HEK293T (cell line): ENCODE results near the gene ZNF710.

Experiments
- CTCF ChIA-PET: fragments of 350-600 bp; formaldehyde crosslinking; extraction: SDS; loops from one replicate; lab custom pipeline; 2021; ENCODE audit warnings: antibody characterized with exemption, inconsistent platforms; lab: Yijun Ruan, JAX
- POLR2A ChIA-PET: fragments of 350-600 bp; formaldehyde crosslinking; extraction: SDS; loops from one replicate; lab custom pipeline; 2020; ENCODE audit warnings: antibody characterized with exemption, inconsistent platforms; lab: Yijun Ruan, JAX
- DNase-seq: peaks from one replicate; pipeline ENCODE4 v3.0.0; 2012; ENCODE audit warnings: mixed read lengths; ENCODE audit errors: extremely low spot score
- ARNT ChIP-seq: fragments of 450-650 bp; IDR thresholded peaks from 2 replicates; pipeline ENCODE4 v1.6.1; 2017; ENCODE audit warnings: mild to moderate bottlenecking
- BHLHE40 ChIP-seq: fragments of 450-650 bp; IDR thresholded peaks from 2 replicates; pipeline ENCODE4 v1.6.1; 2016; ENCODE audit warnings: mild to moderate bottlenecking, moderate library complexity, borderline replicate concordance
- CTBP1 ChIP-seq: fragments of 450-650 bp; IDR thresholded peaks from 2 replicates; pipeline ENCODE4 v1.6.1; 2016; ENCODE audit warnings: borderline replicate concordance
- ELF4 ChIP-seq: fragments of 450-650 bp; IDR thresholded peaks from 2 replicates; pipeline ENCODE4 v1.6.1; 2017; ENCODE audit warnings: antibody characterized with exemption
- FOXA1 ChIP-seq: fragments of 450-650 bp; IDR thresholded peaks from 2 replicates; pipeline ENCODE4 v1.6.1; 2016; ENCODE audit warnings: mild to moderate bottlenecking
- FOXK2 ChIP-seq: fragments of 450-650 bp; IDR thresholded peaks from 2 replicates; pipeline ENCODE4 v1.6.1; 2016; ENCODE audit warnings: mild to moderate bottlenecking
- FOXM1 ChIP-seq: fragments of 450-650 bp; IDR thresholded peaks from 2 replicates; pipeline ENCODE4 v1.6.1; 2017; ENCODE audit warnings: mild to moderate bottlenecking, borderline replicate concordance
- HDGF ChIP-seq: fragments of 450-650 bp; IDR thresholded peaks from 2 replicates; pipeline ENCODE4 v1.6.1; 2017; ENCODE audit warnings: antibody characterized with exemption, borderline replicate concordance
- L3MBTL2 ChIP-seq: fragments of 450-650 bp; conservative IDR thresholded peaks from 2 replicates; pipeline ENCODE4 v1.6.1; 2016; ENCODE audit warnings: mild to moderate bottlenecking
- LEF1 ChIP-seq: fragments of 450-650 bp; IDR thresholded peaks from 2 replicates; pipeline ENCODE4 v1.6.1; 2017; ENCODE audit warnings: mild to moderate bottlenecking, borderline replicate concordance
- NFRKB ChIP-seq: fragments of 450-650 bp; IDR thresholded peaks from 2 replicates; pipeline ENCODE4 v1.6.1; 2016; ENCODE audit warnings: mild to moderate bottlenecking, moderate library complexity
- SP1 ChIP-seq: fragments of 450-650 bp; IDR thresholded peaks from 2 replicates; pipeline ENCODE4 v1.6.1; 2017
- SUZ12 ChIP-seq: fragments of 450-650 bp; IDR thresholded peaks from 2 replicates; pipeline ENCODE4 v1.6.1; 2016; ENCODE audit warnings: mild to moderate bottlenecking
- TARDBP ChIP-seq: fragments of 450-650 bp; IDR thresholded peaks from 2 replicates; pipeline ENCODE4 v1.6.1; 2016
- ZNF384 ChIP-seq: fragments of 450-650 bp; IDR thresholded peaks from 2 replicates; pipeline ENCODE4 v1.6.1; 2016
- TF ChIP-seq, protein P1 (sequence below): fragments of 450-650 bp; IDR thresholded peaks from 2 replicates; pipeline ENCODE4 v1.6.1; 2016

Gene ZNF710

DNA sequence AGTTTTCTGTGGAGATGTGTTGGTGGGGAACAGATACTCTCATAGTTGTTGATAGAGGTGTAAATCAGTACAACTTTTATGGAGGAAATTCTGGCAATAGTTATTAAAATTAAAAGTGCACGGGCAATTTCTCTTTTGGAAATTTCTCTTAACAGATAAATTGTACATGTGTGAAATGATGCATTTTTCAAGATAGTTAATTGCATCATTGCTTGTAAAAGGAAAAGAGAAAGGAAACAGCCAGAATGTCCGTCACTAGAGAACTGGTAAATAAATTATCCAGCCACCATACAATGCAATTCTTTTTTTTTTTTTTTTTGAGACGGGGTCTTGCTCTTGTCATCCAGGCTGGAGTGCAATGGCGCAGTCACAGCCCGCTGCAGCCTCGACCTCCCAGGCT lies 14.2 kb downstream of the ZNF710 start:
- DNase-seq: no peak
- TF ChIP-seq ZNF384 (no peak), BHLHE40 (no peak), ARNT (no peak), SUZ12 (no peak)
- ChIA-PET POLR2A (no interaction called here), CTCF (no interaction called here)

- ChIA-PET POLR2A (no interaction called here), CTCF (no interaction called here)
Measured at GRCh38 chr15:90015749-90016148, 14.6 kb downstream of the ZNF710 start.

DNA sequence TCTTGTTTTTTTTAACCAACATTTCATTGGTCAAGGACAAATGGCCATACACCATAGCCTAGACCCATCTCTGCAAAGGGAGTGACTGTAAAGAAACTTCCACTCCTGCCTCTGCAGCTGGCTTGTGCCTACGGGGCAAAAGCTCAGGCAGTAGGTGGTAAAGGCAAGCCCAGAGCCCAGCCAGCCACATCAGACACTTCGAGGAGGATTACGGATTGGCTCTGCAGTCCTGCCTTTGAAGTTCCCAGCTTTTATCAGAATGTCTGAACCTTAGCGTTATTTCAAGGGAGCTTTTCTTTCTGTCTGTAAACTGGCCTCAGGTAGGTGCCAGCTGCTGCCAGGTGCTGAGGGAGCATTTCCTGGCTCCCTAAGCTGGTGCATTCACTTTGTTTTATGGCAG lies 15.6 kb downstream of the ZNF710 start:
- ChIA-PET CTCF (no interaction called here), POLR2A (interaction anchor here (0.7 to 1.6 kb wide), 2 partner anchors 10 to 86 kb away, joined by 3 to 5 read pairs; partner anchors contain the start of gene IDH2)
- no peak for DNase-seq
- TF ChIP-seq CTBP1 (no peak), BHLHE40 (no peak), ELF4 (no peak), L3MBTL2 (no peak), SUZ12 (no peak), ZNF384 (no peak), ARNT (no peak), FOXA1 (no peak), NFRKB (no peak), SP1 (no peak), FOXM1 (no peak), FOXK2 (no peak), HDGF (no peak), LEF1 (no peak), TARDBP (no peak)
- TF ChIP-seq, protein P1, sequence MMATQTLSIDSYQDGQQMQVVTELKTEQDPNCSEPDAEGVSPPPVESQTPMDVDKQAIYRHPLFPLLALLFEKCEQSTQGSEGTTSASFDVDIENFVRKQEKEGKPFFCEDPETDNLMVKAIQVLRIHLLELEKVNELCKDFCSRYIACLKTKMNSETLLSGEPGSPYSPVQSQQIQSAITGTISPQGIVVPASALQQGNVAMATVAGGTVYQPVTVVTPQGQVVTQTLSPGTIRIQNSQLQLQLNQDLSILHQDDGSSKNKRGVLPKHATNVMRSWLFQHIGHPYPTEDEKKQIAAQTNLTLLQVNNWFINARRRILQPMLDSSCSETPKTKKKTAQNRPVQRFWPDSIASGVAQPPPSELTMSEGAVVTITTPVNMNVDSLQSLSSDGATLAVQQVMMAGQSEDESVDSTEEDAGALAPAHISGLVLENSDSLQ: no peak

More at GRCh38 chr15:90015749-90016148, 14.6 kb downstream of the ZNF710 start:
- TF ChIP-seq FOXK2 (no peak), HDGF (no peak), FOXM1 (no peak), ARNT (no peak), L3MBTL2 (no peak), SP1 (no peak), LEF1 (no peak), TARDBP (no peak), NFRKB (no peak), FOXA1 (no peak), SUZ12 (no peak), BHLHE40 (no peak), ELF4 (no peak), ZNF384 (no peak), CTBP1 (no peak)
- TF ChIP-seq, protein P1: no peak
- no peak for DNase-seq

- no peak for DNase-seq
- ChIA-PET POLR2A (no interaction called here), CTCF (no interaction called here)
- TF ChIP-seq L3MBTL2 (no peak), BHLHE40 (no peak), SP1 (no peak), TARDBP (no peak), LEF1 (no peak)
Measured at GRCh38 chr15:90018216-90018831, 17.2 kb downstream of the ZNF710 start.

GRCh38 chr15:90019611-90020010 lies 18.5 kb downstream of the ZNF710 start:
- no peak for DNase-seq
- ChIA-PET CTCF (no interaction called here), POLR2A (no interaction called here)
- no peak for TF ChIP-seq ARNT
- TF ChIP-seq, protein P1: no peak
- no peak for TF ChIP-seq TARDBP
- no peak for TF ChIP-seq L3MBTL2
- TF ChIP-seq NFRKB: no peak
- TF ChIP-seq CTBP1: no peak
- TF ChIP-seq ELF4: no peak
- TF ChIP-seq SUZ12: no peak
- TF ChIP-seq FOXM1: no peak
- no peak for TF ChIP-seq FOXK2
- no peak for TF ChIP-seq FOXA1

- no peak for DNase-seq
- ChIA-PET POLR2A (no interaction called here), CTCF (interaction anchor here (0.6 kb wide), 1 partner anchor 10 kb away, joined by 3 read pairs; no protein-coding TSS in a partner anchor)
- TF ChIP-seq FOXA1 (no peak), ARNT (no peak), L3MBTL2 (no peak), LEF1 (no peak), NFRKB (no peak), SUZ12 (no peak), FOXK2 (no peak), CTBP1 (no peak), HDGF (no peak), SP1 (no peak), ZNF384 (no peak), TARDBP (no peak), BHLHE40 (no peak), FOXM1 (no peak), ELF4 (no peak)
- TF ChIP-seq, protein P1: no peak
Measured at GRCh38 chr15:90020021-90020735, 19.1 kb downstream of the ZNF710 start.
